ENCODE data around the gene AMDHD2. TPM values are rescaled to one million over a fixed set of nuclear protein-coding genes. Genes with fewer than 3 reads are reported as not detected.

The AMDHD2 gene
- total RNA-seq, 1 donor from 2014 or later: 58.3 TPM

DNA sequence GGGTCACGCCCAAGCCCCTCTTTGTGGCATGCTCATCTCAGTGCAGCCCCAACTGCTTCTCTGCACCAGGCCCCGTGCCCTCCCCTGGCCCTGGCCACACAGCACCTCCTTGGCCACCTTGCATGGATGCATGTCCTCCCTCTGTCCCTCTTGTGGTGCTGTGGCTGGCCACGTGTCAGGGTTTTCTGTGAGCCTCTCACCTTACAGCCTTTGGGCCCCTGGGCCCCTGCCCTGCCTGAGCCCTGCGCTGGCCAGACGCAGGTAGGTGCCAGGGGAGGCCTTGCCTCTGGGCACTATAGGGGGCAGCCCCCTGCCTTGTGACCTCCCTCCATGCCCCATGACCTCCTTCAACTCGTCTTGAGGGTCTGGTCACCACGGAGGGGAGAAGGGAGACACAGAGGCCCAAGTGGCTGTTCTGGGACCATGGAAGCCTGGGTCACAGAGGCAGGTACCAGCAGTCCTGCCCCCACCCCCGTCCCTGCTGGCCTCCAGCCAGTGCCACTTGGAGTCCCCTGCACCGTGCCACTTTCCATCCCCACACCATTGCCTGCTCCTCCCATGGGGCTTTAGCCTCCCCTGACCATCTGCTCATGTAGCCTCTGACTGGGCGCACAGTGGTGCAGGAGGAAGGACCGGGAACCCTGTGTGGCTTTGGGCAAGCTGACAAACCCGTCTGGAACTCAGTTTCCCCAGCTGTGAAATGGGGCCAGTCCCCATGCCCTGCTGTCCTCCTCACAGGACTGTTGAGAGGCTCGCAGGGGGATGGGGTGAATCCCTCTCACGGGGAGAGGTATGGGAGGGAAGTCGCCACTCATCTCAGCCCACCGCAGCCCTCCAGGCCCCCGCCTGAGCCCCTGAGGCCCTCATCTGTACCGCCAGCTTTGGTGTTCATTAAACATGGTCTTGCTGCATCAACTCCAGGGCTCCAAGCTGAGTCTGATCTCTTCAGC is 17.9 kb upstream of the AMDHD2 start:
- no peaks in the 10 kb centered on the region for H3K36me3 Mint-ChIP-seq (ENCODE audit: low read depth)
- H3K4me3 Mint-ChIP-seq: no peak overlapping the region
- TF ChIP-seq, protein P1, sequence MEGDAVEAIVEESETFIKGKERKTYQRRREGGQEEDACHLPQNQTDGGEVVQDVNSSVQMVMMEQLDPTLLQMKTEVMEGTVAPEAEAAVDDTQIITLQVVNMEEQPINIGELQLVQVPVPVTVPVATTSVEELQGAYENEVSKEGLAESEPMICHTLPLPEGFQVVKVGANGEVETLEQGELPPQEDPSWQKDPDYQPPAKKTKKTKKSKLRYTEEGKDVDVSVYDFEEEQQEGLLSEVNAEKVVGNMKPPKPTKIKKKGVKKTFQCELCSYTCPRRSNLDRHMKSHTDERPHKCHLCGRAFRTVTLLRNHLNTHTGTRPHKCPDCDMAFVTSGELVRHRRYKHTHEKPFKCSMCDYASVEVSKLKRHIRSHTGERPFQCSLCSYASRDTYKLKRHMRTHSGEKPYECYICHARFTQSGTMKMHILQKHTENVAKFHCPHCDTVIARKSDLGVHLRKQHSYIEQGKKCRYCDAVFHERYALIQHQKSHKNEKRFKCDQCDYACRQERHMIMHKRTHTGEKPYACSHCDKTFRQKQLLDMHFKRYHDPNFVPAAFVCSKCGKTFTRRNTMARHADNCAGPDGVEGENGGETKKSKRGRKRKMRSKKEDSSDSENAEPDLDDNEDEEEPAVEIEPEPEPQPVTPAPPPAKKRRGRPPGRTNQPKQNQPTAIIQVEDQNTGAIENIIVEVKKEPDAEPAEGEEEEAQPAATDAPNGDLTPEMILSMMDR (conservative IDR thresholded peaks at IDR 0.05): no peak

DNA sequence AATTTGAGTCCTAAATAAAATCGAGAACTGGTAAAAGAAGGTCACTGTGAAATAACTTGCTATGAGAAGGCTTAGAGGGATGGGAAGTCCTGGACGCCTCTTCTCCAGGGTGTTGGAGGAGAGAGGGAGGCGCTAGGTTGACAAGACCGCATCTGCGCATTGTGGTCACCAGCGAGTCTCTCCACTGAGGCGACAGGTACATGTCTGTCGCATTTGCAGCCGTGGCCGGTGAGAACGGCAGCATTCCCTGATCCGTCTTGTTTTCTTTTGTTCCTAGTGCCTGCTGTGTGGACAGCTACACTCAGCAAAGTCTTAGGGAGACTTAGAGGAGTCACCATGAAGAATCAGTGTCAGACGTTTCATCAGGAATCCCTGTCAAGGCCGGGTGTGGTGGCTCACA is 14.5 kb upstream of the AMDHD2 start:
- H3K9me3 Mint-ChIP-seq: no peaks in the 10 kb centered on the region
- H3K36me3 Mint-ChIP-seq (ENCODE audit: low read depth): no peaks in the 10 kb centered on the region
- no peak for DNase-seq (ENCODE audit: low read depth, low spot score)
- peaks cover 7% of the 10 kb centered on the region for H3K4me1 Mint-ChIP-seq
- no peak overlapping the region for H3K27ac Mint-ChIP-seq (ENCODE audit: unreplicated experiment)
- H3K27me3 Mint-ChIP-seq (ENCODE audit: low read depth): no peaks in the 10 kb centered on the region
- TF ChIP-seq, protein P1 (conservative IDR thresholded peaks at IDR 0.05): no peak
- no peak overlapping the region for H3K4me3 Mint-ChIP-seq

More for the DNA sequence above, 17.9 kb upstream of the AMDHD2 start:
- DNase-seq (ENCODE audit: low read depth, low spot score): no peak
- no peak overlapping the region for H3K27ac Mint-ChIP-seq (ENCODE audit: unreplicated experiment)
- no peaks in the 10 kb centered on the region for H3K27me3 Mint-ChIP-seq (ENCODE audit: low read depth)
- H3K4me1 Mint-ChIP-seq: peaks cover 7% of the 10 kb centered on the region
- H3K9me3 Mint-ChIP-seq: no peaks in the 10 kb centered on the region

DNA sequence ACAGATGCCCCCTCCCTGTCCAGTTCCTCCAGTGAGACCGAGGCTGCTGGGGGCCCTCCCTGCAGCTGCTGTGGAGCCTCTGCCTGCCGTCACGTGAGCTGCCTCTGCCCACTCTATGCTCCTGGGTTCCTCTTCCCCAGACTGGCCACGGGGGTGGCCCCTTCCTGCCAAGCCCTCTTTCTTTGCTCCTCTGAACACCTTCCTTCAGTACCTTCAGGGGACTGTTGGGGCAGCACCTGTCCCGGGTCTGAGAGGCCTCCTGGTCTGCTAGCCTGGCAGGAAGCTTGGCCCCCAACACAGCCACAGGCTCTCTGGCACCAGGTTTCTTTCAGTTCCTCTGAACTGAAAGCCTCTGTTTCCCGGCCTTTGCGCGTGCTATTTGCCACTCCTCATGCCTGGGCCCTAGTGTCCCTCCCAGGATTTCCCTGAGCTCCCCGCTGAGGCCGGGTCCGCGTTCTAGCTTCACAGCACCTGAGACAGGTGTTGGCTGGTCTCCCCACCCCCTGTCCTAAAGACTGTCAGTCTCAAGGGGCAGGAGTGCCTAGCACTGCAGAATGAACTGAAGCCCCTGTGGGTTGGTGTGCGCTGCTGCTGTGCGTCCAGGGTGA is 13.0 kb upstream of the AMDHD2 start:
- Mint-ChIP-seq H3K9me3 (no peaks in the 10 kb centered on the region), H3K4me1 (peaks cover 6% of the 10 kb centered on the region), H3K36me3 (ENCODE audit: low read depth) (no peaks in the 10 kb centered on the region), H3K27ac (ENCODE audit: unreplicated experiment) (no peak overlapping the region), H3K27me3 (ENCODE audit: low read depth) (no peaks in the 10 kb centered on the region), H3K4me3 (no peak overlapping the region)
- TF ChIP-seq, protein P1 (conservative IDR thresholded peaks at IDR 0.05): no peak
- DNase-seq (ENCODE audit: low read depth, low spot score): no peak

DNA sequence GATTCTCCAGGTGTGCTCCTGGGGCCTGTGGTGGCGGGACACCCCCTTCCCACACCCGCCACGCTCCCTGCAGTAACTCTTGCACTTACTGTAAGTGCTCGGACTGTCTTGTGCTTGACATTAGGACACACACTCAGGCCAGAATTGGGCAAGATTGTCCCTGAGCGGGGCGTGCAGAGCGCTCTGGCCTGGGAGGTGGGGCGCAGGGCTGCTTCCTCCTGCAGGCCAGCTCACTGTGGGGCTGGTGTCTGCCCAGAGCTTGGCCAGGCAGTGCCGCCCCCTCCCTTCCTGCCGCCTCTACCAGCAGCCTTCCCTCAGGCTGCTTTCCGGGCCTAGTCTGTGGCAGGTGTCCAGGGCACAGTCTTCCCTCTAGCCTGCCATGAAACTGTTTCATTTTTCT is 12.5 kb upstream of the AMDHD2 start:
- peaks cover 11% of the 10 kb centered on the region for H3K4me1 Mint-ChIP-seq
- DNase-seq (ENCODE audit: low read depth, low spot score): no peak
- no peaks in the 10 kb centered on the region for H3K9me3 Mint-ChIP-seq
- no peaks in the 10 kb centered on the region for H3K27me3 Mint-ChIP-seq (ENCODE audit: low read depth)
- H3K36me3 Mint-ChIP-seq (ENCODE audit: low read depth): no peaks in the 10 kb centered on the region
- H3K27ac Mint-ChIP-seq (ENCODE audit: unreplicated experiment): no peak overlapping the region
- no peak overlapping the region for H3K4me3 Mint-ChIP-seq
- TF ChIP-seq, protein P1 (conservative IDR thresholded peaks at IDR 0.05): no peak

DNA sequence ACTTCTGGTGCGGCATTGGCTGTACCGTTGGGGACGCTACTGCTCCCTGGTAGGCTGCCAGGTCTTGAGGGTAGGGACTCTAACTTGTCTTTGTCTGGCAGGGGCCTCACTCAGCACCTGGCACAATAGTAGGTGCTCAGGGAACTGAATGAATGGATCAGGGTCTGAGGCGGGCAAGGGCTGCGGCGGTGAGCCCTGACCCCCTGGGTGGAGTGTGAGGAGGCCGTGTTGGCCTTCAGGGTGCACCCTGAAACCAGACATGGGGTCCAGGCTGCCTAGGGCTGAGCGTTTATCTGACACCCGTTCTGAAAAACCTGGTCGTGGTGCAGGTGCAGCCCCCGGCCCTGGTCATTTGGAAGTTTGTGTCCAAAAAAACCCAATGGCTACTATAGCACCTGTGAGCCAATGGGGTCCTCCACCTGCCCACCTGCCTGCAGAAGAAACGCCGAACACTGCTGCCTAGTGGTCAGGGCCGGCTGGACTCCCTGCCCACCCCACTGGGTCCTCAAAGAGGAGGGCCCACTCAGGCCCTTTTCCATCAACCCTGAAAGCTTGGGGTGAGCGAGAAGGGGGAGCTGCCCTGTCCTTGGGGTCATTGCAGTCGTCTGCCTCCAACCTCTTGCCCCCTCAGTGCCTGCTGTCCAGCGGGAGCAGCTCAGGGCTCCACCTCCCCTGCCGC is 11.3 kb upstream of the AMDHD2 start:
- H3K27ac Mint-ChIP-seq (ENCODE audit: unreplicated experiment): no peak overlapping the region
- TF ChIP-seq, protein P1 (conservative IDR thresholded peaks at IDR 0.05): no peak

More for the DNA sequence above, 11.3 kb upstream of the AMDHD2 start:
- no peaks in the 10 kb centered on the region for H3K36me3 Mint-ChIP-seq (ENCODE audit: low read depth)
- peaks cover 18% of the 10 kb centered on the region for H3K4me1 Mint-ChIP-seq
- no peaks in the 10 kb centered on the region for H3K27me3 Mint-ChIP-seq (ENCODE audit: low read depth)
- H3K9me3 Mint-ChIP-seq: no peaks in the 10 kb centered on the region
- DNase-seq (ENCODE audit: low read depth, low spot score): no peak
- H3K4me3 Mint-ChIP-seq: no peak overlapping the region
